DMS153 (cell line): ENCODE data around the gene MIPOL1.
"Not testable (repeated sequence)": the region's sequence is repeated elsewhere in the genome, so short reads cannot be mapped to it uniquely, and the experiment has no call there.

Source experiments
- DNase-seq: peaks from one replicate; lab custom pipeline; 2025; lab: John Stamatoyannopoulos, UW

Gene MIPOL1

DNA sequence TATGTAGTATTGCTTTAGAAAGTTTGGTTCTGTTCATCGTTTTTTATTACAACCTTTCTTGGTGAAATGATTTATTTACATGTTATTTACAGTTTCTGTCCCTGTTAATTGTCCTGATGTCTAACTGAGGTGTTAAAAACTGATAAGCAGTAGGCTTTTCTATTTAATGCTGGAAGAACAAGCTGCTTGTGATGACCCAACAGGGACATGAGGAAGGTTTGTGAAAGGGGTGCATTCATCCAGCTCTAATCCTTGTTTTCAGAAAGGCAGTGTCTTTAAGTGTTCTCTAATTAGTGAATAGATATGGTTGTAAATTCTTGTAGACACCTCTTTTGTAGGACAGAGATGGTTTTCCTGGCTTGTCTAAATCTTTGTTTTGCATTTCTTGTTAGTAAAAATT lies 205.9 kb downstream of the MIPOL1 start:
- DNase-seq = no peak

DNA sequence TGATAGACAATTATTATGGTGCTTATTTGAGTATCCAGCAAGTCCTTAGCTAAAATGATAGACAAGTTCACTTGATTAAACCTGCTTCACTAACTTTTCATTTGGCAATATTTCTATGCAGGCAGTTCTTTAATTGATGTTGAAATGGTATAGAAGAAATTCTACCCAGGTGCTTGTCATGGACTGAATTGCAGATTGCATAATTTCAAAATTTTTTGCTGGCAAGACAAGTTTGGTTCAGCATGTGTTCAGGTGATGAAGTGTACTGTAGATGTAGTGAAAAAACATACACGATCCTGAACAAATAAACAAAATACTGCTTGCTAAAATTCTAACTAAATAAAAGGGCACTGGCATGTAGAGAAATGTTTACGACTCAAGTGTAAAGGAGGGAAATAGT lies 208.4 kb downstream of the MIPOL1 start:
- no peak for DNase-seq

DNA sequence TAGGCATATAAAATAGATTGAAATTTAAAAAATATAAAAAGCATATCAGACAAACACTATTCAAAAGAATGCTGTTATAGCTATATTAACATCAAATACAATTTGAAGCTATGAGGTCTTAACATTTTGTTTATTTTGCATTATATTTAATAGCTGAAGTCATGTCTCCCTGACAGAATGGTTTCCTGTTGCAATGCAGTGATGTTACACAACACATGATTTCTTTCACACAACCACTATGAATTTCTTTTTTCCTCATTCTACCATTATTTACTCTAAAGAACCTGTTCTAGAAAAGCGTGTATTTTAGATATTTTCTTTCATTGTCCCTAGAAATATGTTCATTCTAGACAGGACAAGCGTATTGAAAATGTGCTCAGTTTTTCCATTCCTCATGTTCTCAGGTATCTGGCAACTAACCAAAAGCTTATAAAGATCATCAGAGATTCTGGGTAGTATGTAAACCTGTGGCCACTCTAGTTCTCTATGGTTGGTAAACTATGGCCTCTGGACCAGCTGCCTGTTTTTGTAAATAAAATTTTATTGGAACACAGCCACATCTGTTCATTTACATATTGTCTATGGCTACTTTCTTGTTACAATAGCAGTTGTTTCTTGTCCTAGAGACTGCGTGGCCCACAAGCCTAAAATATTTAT lies 213.5 kb downstream of the MIPOL1 start:
- DNase-seq = peak; percentile 53

DNA sequence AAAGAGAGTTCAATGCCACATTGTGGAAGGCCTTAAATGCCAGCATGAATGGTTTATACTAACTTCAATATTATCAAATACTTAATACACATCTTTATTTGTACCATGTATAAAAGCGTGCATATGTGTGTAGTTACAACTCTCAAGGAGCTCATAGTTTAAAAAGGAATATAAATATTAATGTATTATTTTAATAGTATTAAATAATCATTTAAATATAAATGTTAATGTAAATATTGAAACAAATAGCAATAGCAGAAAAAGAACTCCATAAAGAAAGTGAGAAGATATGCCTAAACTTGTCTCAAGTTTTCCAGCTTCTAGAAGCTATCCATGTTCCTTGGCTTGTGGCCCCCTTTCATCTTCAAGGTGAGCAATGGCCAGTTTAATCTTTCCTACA lies 215.3 kb downstream of the MIPOL1 start:
- DNase-seq = no peak

DNA sequence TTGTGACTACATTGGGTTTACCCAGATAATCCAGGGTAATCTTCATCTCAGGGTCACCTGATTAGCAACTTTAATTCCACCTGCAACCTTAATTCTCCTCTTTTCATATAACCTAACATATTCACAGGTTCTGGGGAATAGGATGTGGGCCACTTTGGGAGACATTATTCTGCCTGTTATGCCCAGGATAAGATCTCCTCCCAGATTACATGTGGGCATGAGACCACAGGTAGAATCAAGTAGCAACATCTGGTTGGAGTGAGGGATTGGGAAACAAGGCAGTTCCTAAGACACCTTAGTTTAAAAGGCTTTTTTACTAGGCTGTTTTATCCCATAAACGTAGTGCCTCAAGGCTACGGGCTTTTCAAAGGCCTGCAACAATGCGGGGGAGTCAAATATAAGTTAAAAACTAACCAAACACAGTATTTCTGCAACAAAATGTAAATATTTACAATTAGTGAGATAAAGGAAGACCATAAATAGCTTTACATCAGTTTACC lies 215.8 kb downstream of the MIPOL1 start:
- no peak for DNase-seq

DNA sequence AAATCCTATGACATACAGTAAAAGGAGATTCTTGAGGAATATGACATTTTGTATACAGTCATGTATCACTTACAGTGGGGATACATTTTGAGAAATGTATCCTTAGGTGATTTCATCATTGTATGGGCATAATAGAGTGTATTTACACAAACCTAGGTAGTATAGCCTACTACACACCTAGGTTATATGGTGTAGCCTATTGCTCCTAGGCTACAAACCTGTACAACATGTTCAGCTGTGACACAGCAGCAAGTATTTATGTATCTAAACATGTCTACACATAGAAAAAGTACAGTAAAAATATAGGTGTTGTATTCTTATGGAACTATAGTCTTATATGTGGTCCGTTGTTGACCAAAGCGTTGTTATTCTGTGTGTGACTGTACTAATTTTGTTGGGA lies 218.5 kb downstream of the MIPOL1 start:
- DNase-seq = no peak

DNA sequence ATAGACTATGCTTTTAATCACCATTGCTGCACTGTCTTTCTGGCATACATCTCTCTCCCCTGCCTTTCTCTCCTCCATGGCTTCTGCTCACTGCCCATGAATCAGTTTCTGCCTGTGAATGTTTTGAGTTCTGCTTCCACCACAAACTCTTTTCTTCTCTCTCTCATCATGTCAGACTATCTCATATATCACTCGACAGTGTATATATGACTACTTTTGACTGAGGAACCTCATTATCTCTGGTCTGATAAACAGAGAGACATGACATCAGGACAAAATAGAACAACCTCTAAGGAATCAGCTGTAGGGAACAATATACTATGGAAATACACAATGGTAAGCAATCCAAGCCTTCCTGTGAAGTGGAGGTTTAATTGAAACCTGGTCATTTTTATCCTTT lies 219.4 kb downstream of the MIPOL1 start:
- no peak for DNase-seq

DNA sequence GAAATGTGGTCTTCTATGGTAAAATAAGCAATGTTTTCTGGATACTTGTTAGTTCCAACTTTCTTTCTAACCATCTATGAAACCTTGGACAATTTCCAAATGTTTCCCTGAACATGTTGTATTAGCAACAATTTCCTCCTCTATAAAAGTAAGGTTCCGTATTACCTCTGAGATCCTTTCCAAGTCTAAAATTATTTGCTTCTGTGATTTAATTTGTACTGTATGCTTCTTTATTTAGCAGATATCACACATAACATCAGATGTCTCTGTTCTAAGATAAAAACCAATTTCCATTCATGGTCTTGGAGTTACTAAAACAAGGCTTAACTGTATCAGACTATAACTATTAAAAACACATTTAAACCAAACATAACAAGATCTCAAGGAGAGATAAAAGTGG lies 220.1 kb downstream of the MIPOL1 start:
- no peak for DNase-seq

DNA sequence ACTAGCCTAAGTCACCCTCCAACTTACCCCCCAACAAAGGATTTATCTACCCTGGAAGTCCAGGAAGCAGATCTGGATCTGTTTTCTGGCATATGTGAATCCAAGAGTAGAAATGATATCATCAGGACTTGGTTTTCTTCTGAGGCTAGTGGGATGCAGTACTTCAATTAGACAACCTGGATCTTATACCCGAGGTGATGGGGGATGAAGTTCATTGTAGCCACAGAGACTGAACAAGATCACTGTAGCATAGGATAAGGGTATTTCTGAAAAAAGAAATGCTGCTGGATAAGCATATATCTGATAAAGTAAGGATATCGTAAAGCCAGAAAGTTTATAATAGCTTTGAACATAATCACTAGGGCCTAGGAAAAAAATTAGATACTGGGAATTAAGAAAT lies 222.9 kb downstream of the MIPOL1 start:
- DNase-seq = no peak

DNA sequence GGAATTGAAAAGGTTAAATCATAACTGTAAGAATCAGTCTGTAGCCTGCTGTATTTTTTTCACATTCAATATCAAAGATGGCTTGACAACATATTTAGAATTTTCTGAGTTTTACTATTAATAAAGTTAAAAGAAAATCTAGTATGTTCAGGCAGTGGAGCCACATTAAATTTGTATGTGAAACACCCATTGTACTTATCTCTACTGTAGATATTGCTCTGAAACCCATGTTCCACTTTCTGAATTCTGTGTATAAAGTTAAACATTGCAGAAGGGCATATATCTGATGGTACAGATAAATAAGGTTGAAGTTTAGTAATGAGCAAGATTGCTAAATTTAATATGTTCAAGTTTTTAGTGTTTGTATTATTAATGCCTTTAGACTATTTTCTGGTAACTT lies 224.6 kb downstream of the MIPOL1 start:
- DNase-seq = no peak

DNA sequence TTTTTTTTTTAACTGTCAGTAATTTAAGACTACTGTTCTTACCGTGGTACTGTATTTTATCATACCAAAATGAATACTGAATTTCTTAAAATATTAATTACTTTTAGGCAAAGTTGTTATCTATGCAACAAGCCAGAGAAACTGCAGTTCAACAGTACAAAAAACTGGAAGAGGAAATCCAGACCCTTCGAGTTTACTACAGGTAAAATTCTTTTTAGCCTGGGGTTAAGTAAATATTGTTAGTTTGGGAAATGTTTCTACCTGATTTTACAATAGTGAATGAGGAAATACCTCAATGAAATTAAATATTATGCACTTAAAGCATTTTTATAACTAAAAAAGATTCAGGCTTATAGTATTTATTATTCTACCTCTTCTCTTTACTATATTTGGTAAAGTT lies 225.0 kb downstream of the MIPOL1 start:
- DNase-seq = no peak

DNA sequence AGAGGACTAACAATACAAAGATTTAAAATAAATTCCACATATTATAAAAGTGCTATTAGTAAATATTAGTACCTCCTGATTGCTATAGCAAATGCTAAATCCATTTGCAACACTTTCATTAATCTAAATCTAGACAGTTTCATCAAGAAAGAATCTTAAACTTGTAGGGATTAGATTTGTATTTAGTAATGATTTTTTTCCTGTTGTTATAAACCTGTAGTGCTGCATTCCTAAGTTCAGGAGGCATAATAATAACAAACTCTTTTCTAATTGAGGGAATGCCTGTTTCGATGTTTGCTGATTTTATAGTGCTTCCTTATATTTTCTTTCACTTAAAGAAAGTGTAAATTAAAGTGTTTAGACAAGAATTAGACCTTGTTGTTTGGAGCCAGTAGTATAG lies 231.2 kb downstream of the MIPOL1 start:
- DNase-seq = no peak

DNA sequence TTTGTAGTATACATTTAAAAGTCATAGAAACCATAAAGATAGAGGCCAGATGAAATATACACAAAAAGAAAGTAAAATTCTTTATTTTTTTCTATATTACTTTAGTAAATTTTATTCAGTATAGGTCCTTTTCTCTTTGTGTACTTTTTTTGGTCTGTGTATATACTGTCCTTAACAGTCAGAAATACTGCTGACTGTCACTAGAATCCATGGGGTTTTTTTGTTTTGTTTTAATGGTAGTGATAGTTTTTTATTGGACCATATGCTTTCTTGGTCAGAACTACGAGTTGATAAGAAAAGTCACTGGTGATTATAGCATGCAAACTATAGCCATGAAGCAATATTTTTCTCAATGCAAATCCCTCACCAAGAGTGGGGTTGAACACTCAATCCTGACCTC lies 231.9 kb downstream of the MIPOL1 start:
- no peak for DNase-seq

DNA sequence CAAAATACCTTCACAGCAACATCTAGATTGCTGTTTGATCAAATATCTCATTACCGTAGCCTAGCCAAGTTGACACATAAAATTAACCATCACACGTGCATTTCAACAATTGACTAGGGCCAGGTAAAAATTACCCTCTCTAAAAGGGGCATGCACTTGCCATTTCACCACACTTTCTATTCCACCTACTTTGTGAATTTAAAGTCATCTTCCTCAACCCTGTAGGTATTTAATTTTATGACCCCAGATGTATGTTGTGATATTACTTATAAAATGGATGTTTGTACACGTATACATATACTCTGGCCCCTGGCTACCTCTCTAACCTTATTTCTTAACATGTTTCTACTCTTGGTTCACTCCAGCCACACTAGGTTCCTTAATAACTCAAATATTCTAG lies 237.1 kb downstream of the MIPOL1 start:
- DNase-seq = no peak

DNA sequence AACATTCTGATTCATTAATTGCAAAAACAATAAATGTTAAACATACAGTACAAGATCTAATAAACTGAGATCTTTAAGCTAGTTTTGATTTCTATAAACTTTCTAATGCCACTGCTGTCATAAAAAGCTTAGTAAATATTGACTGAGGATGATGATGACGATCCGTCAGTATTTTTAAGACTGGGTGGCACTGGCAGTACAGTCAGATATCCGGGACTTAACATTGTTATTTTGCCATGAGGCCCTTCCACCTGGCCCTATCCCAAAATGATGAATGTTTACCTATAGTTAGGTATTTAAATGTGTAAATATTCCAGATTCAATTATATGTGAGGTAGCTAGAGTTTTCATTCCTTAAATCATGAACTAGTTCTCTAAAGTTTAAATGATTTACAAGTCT lies 238.8 kb downstream of the MIPOL1 start:
- peak; percentile 47 for DNase-seq

DNA sequence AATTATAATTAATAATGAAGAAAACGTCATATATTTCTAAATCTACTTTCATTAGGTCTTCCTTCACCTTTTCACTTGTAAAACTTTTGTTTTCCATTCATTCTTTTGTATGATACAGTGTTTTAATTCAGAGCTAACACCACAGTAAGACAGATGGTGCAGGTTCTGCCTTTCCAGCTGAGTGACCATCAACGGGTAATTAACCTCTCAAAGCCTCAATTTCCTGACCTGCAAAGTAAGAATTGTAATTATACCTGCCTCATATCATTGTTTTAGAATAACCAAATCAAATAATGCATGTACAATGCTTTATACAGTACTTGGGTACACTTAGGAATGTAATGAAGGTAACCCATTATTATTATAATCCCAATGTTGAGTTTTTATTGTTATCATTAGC lies 239.8 kb downstream of the MIPOL1 start:
- DNase-seq = peak; percentile 11

DNA sequence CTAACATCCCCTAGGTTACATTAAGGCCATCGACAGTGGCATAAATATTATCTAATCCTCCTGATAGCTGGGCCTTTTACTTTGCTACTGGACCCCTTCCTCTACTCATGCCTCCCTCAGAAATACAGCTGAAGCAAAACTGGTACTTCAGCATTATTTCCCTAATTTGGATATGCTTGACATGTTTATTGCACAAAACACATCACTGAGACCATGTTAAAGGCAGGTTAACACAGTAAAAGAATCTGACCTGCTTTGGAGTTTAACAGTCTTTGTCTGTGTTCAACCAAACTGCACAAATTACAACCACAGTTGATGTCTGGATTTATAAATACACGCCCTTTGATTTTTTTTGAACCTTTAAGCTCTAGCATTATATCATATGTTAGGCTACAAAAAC lies 240.7 kb downstream of the MIPOL1 start:
- DNase-seq = no peak

DNA sequence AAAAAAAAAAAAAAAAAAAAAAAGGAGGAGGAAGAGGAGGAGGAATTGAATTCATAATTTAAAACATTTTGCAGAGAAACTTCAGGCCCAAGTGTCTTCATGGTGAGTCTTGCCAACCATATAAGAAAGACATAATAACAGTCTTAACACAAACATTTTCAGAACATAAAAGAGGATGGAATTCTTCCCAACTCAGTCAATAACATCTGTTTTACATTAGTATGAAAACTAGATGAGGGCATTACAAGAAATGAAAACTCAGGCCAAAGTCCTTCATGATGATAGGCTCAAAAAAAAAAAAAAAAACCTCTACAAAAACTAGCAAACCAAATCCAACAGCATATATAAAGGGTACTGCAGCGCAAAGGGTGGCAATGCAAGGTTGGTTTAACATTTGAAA lies 245.7 kb downstream of the MIPOL1 start:
- DNase-seq = no peak

DNA sequence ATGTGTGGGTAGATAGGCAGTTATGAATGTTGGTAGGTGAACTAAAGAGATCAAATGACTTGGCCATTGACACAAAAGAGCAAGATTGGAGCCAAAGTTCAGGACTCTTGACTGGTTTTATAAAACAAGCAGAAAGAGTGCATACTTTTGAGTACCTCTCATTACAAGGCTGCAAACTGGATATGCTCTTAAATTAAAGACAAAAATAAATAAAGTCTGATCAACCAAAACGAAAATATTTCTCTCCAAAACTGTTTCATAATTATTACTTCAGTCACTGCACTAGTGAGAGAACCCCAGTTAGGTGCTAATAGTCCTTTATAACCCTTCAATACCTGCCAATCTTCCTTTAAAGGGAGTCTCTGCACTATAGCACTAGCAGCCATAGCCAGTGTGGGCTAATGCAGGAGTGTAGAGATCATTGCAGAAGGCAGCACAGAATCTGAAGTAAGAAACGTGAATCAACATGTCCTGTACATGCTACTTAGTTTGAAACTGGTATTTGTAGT lies 250.2 kb downstream of the MIPOL1 start:
- DNase-seq = no peak

DNA sequence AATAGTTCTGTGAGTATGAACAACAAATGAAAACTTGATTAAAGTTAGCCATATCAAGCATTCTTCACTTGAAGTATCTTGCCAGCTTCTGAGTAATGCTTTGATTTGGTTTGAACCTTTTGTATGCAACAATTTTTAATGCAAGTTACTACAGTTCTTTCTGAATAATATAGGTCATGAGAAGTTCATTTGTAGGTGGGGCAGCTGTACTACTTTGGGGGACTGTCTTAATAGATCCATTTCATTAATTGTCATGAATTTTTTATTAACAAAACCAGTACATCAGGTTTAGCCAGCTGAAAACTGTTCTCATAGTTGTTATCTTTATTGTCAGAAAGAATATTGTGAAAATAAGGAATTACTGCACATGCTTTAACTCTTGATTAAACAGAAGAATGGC lies 254.6 kb downstream of the MIPOL1 start:
- no peak for DNase-seq

DNA sequence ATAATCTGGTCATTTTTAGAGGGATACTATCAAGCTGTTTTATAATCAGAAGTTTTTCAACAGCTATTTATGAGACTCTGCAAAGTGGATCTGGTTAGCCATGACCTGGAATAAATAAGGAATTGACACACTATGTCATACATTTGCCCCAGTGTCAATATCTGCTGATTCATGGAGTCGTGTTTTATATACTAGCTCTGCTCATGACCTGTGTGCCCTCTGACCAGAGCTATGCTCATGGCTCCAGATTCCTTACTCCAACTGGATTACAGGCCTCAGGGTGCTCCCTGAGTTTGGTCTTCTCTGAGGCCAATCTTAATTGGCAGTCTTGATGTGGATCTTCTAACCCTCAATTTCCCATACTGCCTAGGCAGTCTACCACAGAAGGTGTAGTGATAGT lies 256.2 kb downstream of the MIPOL1 start:
- no peak for DNase-seq

DNA sequence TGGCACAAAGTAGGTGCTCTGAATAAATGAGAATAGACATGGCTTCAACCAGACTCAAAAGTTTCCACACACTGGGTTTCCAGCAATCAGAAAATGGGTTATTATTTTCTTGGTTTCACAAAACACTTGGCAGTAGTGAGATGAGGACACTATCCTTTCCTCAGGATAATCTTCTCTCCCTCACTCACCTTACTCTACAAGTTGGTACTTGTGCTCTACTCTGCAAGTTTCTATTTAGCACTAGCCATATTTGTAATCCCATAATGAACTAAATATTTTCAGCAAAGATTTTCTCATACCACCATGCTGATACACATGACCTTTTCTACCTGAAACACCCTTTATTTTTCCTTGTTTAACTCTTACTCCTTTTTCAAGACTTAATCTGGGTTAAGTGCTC lies 259.6 kb downstream of the MIPOL1 start:
- DNase-seq = no peak

DNA sequence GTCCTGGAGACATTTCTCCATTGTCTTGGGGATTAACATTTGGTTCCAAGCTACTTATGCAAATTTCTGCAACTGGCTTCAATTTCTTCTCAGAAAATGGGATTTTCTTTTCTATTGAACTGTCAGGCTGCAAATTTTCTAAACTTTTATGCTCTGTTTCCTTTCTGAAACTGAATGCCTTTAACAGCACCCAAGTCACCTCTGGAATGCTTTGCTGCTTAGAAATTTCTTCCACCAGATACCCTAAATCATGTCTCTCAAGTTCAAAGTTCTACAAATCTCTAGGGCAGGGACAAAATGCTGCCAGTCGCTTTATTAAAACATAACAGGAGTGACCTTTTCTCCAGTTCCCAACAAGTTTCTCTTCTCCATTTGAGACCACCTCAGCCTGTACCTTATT lies 264.7 kb downstream of the MIPOL1 start:
- DNase-seq = not testable (repeated sequence)

DNA sequence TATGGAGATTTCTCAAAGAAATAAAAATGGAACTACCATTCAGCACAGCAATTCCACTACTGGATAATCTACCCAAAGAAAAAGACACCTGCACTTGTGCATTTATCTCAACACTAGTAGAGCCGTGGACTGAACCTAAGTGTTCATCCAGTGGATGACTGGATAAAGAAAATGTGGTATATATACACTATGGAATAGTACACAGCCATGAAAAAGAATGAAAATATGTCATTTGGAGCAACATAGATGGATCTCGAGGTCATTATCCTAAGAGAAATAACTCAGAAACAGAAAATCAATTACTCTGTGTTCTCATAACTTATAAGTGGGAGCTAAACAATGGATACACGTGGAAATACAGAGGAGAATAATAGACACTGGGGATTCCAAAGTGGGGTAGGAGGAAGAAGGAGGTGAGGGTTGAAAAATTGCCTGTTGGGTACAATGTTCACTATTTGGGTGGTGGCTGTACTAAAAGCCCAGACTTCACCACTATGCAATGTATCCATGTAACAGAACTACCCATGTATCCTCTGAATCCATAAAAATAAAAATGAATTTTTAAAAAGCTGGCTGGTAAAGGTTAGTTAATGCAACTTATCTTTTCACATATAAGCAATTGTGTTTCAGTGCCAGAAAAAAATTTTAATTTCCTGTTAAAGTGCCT lies 266.6 kb downstream of the MIPOL1 start:
- no peak for DNase-seq
